ENCODE results near the gene ABLIM1. TPM values are rescaled to one million over a fixed set of nuclear protein-coding genes. Genes with fewer than 3 reads are reported as not detected.
A peak's percentile ranks its signal among the peaks of the same experiment; 100 is the strongest.

ABLIM1 gene
- total and polyA plus RNA-seq, 10 donors: 11.0 to 59.4 (median 38.7) TPM

DNA sequence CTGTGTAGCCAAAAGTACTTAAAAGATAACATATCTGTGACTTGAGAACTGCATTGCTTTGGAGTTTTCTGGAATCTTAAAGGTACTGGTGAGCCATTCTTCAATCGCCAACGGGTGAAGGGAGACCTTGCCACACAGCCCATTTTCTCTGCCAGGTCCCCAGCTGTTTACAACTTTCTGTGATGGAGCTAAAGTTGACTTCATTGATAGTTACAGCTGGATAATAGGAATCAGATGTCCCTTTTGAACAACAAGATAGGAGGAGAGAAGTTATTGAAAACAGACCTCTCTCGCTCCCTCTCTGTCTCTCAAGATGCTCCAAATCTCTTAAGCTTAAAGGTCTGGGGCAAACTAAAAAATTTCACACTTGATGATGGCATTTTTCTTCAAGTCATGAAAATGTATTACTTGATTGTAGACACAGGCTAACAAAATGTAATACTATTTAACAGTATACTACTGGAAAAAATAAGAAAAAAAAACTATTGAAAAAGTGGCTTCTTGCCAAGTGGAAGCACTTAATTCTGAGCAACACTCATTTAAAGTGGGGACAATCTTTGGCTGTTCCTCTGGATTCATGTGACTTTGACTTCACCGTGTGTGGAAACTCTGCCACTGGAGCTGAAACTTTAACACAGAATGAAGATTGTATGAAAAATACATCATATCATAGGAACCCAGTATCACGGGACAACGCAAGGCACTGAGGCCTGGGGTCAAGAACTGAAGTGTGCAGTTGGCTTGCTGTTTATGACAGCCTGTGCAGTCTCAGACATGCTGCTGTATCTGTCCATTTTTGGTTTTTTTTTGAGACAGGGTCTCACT is 175.4 kb downstream of the ABLIM1 start:
- DNase-seq: no peak
- TF ChIP-seq POLR2AphosphoS5 (IDR thresholded peaks at IDR 0.05): peak in 1 of 3 donors; percentile 10
- TF ChIP-seq, protein P1, sequence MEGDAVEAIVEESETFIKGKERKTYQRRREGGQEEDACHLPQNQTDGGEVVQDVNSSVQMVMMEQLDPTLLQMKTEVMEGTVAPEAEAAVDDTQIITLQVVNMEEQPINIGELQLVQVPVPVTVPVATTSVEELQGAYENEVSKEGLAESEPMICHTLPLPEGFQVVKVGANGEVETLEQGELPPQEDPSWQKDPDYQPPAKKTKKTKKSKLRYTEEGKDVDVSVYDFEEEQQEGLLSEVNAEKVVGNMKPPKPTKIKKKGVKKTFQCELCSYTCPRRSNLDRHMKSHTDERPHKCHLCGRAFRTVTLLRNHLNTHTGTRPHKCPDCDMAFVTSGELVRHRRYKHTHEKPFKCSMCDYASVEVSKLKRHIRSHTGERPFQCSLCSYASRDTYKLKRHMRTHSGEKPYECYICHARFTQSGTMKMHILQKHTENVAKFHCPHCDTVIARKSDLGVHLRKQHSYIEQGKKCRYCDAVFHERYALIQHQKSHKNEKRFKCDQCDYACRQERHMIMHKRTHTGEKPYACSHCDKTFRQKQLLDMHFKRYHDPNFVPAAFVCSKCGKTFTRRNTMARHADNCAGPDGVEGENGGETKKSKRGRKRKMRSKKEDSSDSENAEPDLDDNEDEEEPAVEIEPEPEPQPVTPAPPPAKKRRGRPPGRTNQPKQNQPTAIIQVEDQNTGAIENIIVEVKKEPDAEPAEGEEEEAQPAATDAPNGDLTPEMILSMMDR (IDR thresholded peaks at IDR 0.05 in 8 of 11, conservative IDR thresholded peaks at IDR 0.05 in 3 of 11): no peak
- peaks cover 0 to 52% (median 7%) of the 10 kb centered on the region in 6 donors for H3K4me1 ChIP-seq
- H3K27me3 ChIP-seq (replicated peaks in 1 of 7): no peaks in the 10 kb centered on the region
- H3K4me3 ChIP-seq: no peak overlapping the region
- no peaks in the 10 kb centered on the region for H3K9me3 ChIP-seq
- WGBS, 5 donors: 78 to 89% (median 85%) methylated on average over 6 of the region's 6 CpGs
- H3K27ac ChIP-seq: no peak overlapping the region
- intact Hi-C loops (cut with DNase I; ENCODE audit: low total_unique reads): no loop called here
- peaks cover 0 to 60% (median 8%) of the 10 kb centered on the region in 6 donors for H3K36me3 ChIP-seq

DNA sequence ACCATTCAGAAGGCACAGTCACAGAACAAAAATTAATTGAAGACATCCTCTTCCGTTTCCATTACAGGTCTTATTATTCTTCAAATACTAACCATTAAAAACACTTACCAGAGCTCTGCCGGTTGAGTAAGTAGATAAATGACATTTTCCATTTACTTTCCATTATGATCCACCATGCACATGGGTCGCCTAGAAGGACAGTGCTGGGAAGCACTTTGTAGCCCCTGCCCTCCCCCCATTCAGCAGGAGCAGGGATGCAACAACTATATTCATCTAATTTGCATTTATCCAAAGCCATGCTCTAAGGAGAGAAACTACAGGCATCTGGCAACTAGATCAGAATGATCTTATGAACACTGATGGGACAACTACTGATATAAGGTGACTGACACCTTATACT is 177.0 kb downstream of the ABLIM1 start:
- DNase-seq: no peak
- no peaks in the 10 kb centered on the region for H3K27me3 ChIP-seq (replicated peaks in 1 of 7)
- 92 to 96% (median 92%) methylated on average over 3 of the region's 3 CpGs for WGBS, 5 donors
- H3K36me3 ChIP-seq: peaks cover 0 to 44% (median 5%) of the 10 kb centered on the region in 6 donors
- H3K4me1 ChIP-seq: peaks cover 0 to 48% (median 7%) of the 10 kb centered on the region in 6 donors
- H3K9me3 ChIP-seq: no peaks in the 10 kb centered on the region
- intact Hi-C loops (cut with DNase I; ENCODE audit: low total_unique reads): no loop called here
- H3K27ac ChIP-seq: no peak overlapping the region
- TF ChIP-seq POLR2A (IDR thresholded peaks at IDR 0.05) (no peak), POLR2AphosphoS5 (IDR thresholded peaks at IDR 0.05) (no peak)
- TF ChIP-seq, protein P1 (IDR thresholded peaks at IDR 0.05 in 8 of 11, conservative IDR thresholded peaks at IDR 0.05 in 3 of 11): no peak
- no peak overlapping the region for H3K4me3 ChIP-seq

DNA sequence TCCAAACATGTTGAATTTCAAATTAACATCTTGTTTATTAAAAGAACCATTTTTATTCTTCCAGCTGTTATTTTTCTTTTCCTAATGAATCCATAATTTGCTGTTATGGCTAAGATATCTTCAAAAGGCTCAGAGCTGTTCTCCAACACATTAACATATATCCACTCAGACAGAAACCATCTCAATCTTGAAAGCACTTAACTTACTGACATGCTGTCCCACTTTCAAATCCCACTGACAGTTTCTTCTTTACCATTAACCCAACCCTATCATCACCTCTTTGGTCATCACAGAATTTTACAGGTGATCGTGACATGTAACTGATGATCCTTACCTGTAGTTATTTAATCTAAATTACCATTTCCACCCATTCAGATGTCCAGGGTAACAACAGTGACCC is 178.2 kb downstream of the ABLIM1 start:
- Histone ChIP-seq H3K4me1 (peaks cover 0 to 48% (median 7%) of the 10 kb centered on the region in 6 donors), H3K9me3 (no peaks in the 10 kb centered on the region), H3K4me3 (no peak overlapping the region), H3K27ac (no peak overlapping the region), H3K27me3 (replicated peaks in 1 of 7) (no peaks in the 10 kb centered on the region), H3K36me3 (peaks cover 0 to 32% (median 1%) of the 10 kb centered on the region in 6 donors)
- TF ChIP-seq POLR2AphosphoS5 (IDR thresholded peaks at IDR 0.05) (no peak), POLR2A (IDR thresholded peaks at IDR 0.05) (no peak)
- TF ChIP-seq, protein P1 (IDR thresholded peaks at IDR 0.05 in 8 of 11, conservative IDR thresholded peaks at IDR 0.05 in 3 of 11): no peak
- 84 to 100% (median 92%) methylated on average over 1 of the region's 1 CpG for WGBS, 5 donors
- intact Hi-C loops (cut with DNase I; ENCODE audit: low total_unique reads): no loop called here
- no peak for DNase-seq

DNA sequence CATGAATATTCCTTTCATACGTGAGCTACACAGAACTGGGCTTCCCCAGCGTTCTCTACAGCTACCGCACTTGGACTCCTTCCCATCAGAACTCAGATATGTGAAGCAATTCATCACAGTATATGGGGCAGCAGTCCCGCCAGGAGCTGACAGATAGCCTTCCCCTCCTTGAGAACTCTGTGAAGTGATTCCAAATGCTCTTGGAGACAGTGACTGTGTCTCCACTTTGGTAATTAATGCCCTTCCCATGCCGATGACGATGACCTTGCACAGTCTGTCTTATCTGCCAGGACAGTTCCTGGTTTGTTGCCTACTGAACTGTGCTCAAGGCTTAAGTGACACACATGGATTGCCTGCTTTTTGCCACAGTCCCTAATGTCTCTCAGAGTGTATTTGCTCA is 178.8 kb downstream of the ABLIM1 start:
- Histone ChIP-seq H3K9me3 (no peaks in the 10 kb centered on the region), H3K36me3 (peaks cover 0 to 26% (median 1%) of the 10 kb centered on the region in 6 donors), H3K4me3 (no peak overlapping the region), H3K27me3 (replicated peaks in 1 of 7) (no peaks in the 10 kb centered on the region), H3K4me1 (peaks cover 0 to 48% (median 7%) of the 10 kb centered on the region in 6 donors), H3K27ac (no peak overlapping the region)
- no peak for DNase-seq
- TF ChIP-seq, protein P1 (IDR thresholded peaks at IDR 0.05 in 8 of 11, conservative IDR thresholded peaks at IDR 0.05 in 3 of 11): no peak
- peak in 1 of 3 donors; percentile 57 for TF ChIP-seq POLR2AphosphoS5 (IDR thresholded peaks at IDR 0.05)
- no peak for TF ChIP-seq POLR2A (IDR thresholded peaks at IDR 0.05)
- intact Hi-C loops (cut with DNase I; ENCODE audit: low total_unique reads): no loop called here
- 55 to 74% (median 68%) methylated on average over 6 of the region's 6 CpGs for WGBS, 5 donors
